Measurements from ENCODE around the gene FAM219A. TPM values are rescaled to one million over a fixed set of nuclear protein-coding genes. Genes with fewer than 3 reads are reported as not detected.

The FAM219A gene
- polyA plus RNA-seq, 3 donors from 2014 or later: 0.25 to 2.6 (median 1.6) TPM

DNA sequence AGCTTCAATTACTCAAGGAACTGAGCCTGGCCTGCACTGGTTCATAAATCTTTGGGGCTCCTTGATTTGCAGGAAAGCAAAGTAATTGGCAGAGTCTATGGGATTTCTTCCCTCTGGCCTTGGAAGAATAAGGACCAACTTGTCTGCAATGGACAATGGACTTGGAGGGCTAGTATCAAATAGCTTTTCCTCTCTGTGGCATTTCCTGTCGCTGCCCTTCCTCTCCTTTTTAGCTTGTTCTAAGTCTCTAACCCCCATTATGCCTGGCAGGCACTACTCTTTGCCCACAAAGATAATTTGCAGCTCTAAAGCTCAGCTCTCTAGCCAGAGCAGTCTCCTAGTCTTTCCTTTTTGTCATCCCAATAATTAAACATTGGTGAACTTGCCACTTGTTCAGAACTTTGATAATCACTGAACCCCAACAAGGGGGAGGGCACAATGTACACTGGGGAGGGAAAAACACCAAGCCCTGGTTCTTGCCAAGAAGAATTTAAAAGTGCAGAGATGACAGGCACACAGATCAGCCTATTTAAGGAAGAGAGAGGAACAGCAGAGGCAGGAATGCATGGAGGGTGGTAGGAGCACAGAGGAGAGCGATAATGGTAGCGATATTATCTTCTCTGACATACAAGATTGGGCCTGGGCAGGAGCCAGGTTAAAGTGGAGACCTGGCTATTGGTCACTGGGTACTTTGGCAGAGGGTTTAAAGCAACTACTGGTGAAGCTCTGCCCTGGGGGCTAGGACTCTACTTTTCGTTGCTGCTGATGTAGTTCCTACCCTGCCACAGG is 38.5 kb downstream of the FAM219A start:
- peaks cover 0 to 13% (median 0%) of the 10 kb centered on the region in 3 donors for H3K36me3 Mint-ChIP-seq
- no peaks in the 10 kb centered on the region for H3K4me1 Mint-ChIP-seq
- H3K27me3 Mint-ChIP-seq (ENCODE audit: low read depth in 3 of 3): peaks cover 0 to 8% (median 2%) of the 10 kb centered on the region in 3 donors
- no peak overlapping the region for H3K4me3 Mint-ChIP-seq
- no peak for DNase-seq
- no peak overlapping the region for H3K27ac Mint-ChIP-seq
- H3K9me3 Mint-ChIP-seq: no peaks in the 10 kb centered on the region

- H3K36me3 Mint-ChIP-seq: peaks cover 0 to 4% (median 0%) of the 10 kb centered on the region in 3 donors
- H3K27me3 Mint-ChIP-seq (ENCODE audit: low read depth in 3 of 3): peaks cover 0 to 6% (median 2%) of the 10 kb centered on the region in 3 donors
- H3K27ac Mint-ChIP-seq: no peak overlapping the region
- no peak for DNase-seq
- no peaks in the 10 kb centered on the region for H3K4me1 Mint-ChIP-seq
- no peaks in the 10 kb centered on the region for H3K9me3 Mint-ChIP-seq
- no peak overlapping the region for H3K4me3 Mint-ChIP-seq
These were observed 40.6 kb downstream of the FAM219A start for GRCh38 chr9:34417734-34418133.

DNA sequence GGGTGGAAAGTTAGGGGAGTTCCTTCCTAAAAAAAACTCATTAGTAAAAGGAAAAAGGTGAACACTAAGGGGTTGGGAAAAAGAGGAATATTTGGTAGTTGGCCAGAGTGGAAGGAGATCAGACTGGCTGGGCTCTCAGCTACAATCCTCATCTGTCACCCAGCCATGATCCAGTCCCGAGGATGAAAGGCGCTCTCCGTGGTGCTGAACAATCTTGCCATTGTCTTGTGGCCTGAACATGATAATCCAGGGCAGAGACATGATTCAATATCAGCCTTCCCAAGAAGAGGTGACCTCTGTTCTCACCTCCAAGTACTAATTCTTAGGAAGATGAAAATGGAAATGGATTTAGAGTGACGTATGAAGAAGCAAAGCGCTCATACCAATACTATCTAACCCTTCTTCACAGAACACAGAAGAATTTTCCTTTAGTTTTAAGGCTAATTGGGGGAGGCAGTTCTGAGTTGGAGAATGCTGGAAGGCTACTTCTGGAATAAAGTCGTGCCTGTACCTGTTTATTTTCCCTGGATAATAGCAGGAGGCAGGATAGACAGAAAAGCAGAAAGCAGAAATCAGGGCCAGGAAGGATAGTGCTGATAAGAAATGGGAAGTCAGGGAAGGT is 45.0 kb downstream of the FAM219A start:
- Mint-ChIP-seq H3K4me3 (no peak overlapping the region), H3K9me3 (no peaks in the 10 kb centered on the region), H3K27me3 (ENCODE audit: low read depth in 3 of 3) (no peaks in the 10 kb centered on the region), H3K36me3 (peaks cover 0 to 9% (median 4%) of the 10 kb centered on the region in 3 donors), H3K27ac (no peak overlapping the region), H3K4me1 (no peaks in the 10 kb centered on the region)
- DNase-seq: peak in 1 of 3 donors; percentile 11

GRCh38 chr9:34412336-34412735 is 46.0 kb downstream of the FAM219A start:
- Mint-ChIP-seq H3K27ac (no peak overlapping the region), H3K36me3 (peaks cover 0 to 9% (median 4%) of the 10 kb centered on the region in 3 donors), H3K27me3 (ENCODE audit: low read depth in 3 of 3) (no peaks in the 10 kb centered on the region), H3K9me3 (no peaks in the 10 kb centered on the region), H3K4me3 (no peak overlapping the region), H3K4me1 (no peaks in the 10 kb centered on the region)
- no peak for DNase-seq

GRCh38 chr9:34409154-34409553 is 49.2 kb downstream of the FAM219A start:
- H3K36me3 Mint-ChIP-seq: peaks cover 0 to 9% (median 0%) of the 10 kb centered on the region in 3 donors
- no peaks in the 10 kb centered on the region for H3K4me1 Mint-ChIP-seq

GRCh38 chr9:34408173-34408572 is 50.2 kb downstream of the FAM219A start:
- no peaks in the 10 kb centered on the region for H3K4me1 Mint-ChIP-seq
- H3K9me3 Mint-ChIP-seq: no peaks in the 10 kb centered on the region
- H3K27ac Mint-ChIP-seq: no peak overlapping the region
- H3K27me3 Mint-ChIP-seq (ENCODE audit: low read depth in 3 of 3): peaks cover 0 to 1% (median 0%) of the 10 kb centered on the region in 3 donors
- H3K36me3 Mint-ChIP-seq: peaks cover 0 to 15% (median 5%) of the 10 kb centered on the region in 3 donors
- no peak overlapping the region for H3K4me3 Mint-ChIP-seq
- DNase-seq: no peak

More at GRCh38 chr9:34409154-34409553, 49.2 kb downstream of the FAM219A start:
- DNase-seq: no peak
- H3K4me3 Mint-ChIP-seq: no peak overlapping the region
- H3K27ac Mint-ChIP-seq: no peak overlapping the region
- H3K27me3 Mint-ChIP-seq (ENCODE audit: low read depth in 3 of 3): peaks cover 0 to 1% (median 0%) of the 10 kb centered on the region in 3 donors
- H3K9me3 Mint-ChIP-seq: no peaks in the 10 kb centered on the region

DNA sequence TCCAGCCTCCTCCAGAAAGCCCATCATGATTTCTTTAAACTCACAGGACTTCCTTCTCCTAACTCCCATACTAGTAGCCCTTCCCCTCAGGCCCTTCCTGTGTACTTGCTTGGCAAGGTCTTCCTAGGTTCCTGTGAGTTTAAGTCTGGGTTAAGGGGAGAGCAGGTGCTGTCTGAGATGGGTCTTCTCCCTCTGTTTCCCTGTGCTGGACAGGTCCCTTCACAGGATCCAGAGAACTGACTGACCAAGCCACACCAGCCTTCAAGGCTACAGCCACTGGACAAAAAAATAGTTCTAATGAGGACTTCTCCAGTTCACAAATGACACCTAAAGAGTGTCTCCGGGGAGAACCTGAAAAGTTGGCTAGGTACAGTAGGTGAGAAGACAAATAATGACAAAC is 52.2 kb downstream of the FAM219A start:
- H3K9me3 Mint-ChIP-seq: no peaks in the 10 kb centered on the region
- H3K36me3 Mint-ChIP-seq: peaks cover 4 to 20% (median 7%) of the 10 kb centered on the region in 3 donors
- no peak overlapping the region for H3K4me3 Mint-ChIP-seq
- H3K4me1 Mint-ChIP-seq: no peaks in the 10 kb centered on the region
- DNase-seq: no peak
- peaks cover 0 to 1% (median 0%) of the 10 kb centered on the region in 3 donors for H3K27me3 Mint-ChIP-seq (ENCODE audit: low read depth in 3 of 3)
- H3K27ac Mint-ChIP-seq: no peak overlapping the region

GRCh38 chr9:34405719-34406118 is 52.7 kb downstream of the FAM219A start:
- Mint-ChIP-seq H3K4me3 (no peak overlapping the region), H3K9me3 (no peaks in the 10 kb centered on the region), H3K4me1 (no peaks in the 10 kb centered on the region), H3K27ac (no peak overlapping the region), H3K36me3 (peaks cover 4 to 21% (median 9%) of the 10 kb centered on the region in 3 donors), H3K27me3 (ENCODE audit: low read depth in 3 of 3) (peaks cover 0 to 1% (median 0%) of the 10 kb centered on the region in 3 donors)
- no peak for DNase-seq

GRCh38 chr9:34403554-34404380 is 54.6 kb downstream of the FAM219A start:
- Mint-ChIP-seq H3K27me3 (ENCODE audit: low read depth in 3 of 3) (peaks cover 0 to 1% (median 0%) of the 10 kb centered on the region in 3 donors), H3K36me3 (peaks cover 8 to 29% (median 13%) of the 10 kb centered on the region in 3 donors), H3K4me1 (no peaks in the 10 kb centered on the region), H3K9me3 (no peaks in the 10 kb centered on the region), H3K27ac (no peak overlapping the region), H3K4me3 (no peak overlapping the region)
- peak; percentile 35 to 52 (median 41) for DNase-seq

DNA sequence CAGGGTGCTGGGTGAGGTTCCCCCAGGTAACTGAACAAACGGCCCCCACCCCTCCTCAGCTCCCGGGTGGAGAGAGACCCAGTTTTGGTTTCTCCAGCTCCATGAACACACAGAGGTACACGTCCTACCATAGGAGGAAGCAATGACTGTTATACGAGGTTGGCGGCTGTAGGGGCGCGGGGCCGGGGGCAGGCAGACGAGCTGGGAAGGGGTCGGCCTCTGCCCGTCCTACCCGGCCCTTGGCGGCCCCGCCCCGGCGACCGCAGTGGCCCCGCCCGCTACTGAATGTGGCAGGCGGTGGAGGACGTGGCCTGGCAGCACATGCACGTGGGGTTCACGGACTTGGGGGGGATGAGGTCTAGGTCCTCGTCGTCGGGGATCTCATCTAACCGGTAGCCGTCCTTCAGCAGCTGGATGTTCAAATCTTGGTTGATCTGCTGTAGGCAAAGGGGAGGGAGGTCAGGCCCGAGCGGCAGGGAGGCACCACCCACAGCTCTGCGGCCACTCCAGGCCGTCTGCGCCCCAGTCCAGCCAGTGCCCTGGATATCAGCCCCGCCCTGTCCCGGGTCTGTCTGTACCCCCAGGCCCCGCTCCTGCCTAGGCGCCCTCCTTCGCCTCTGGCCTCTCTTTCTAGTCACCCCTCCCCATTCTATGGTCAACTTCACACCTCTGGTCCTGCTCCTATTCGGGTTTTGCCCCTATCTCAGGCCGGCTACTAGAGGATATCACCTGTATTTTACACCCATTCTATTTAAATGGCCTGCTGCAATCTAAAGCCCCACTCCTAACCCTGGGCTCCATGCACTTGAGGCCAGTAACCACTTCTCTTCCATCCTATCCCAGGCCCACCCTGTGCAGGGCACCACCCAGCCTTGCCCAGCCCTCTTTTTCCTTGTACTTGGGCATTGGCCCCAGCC is 57.4 kb downstream of the FAM219A start:
- Mint-ChIP-seq H3K4me3 (no peak overlapping the region), H3K27ac (no peak overlapping the region), H3K9me3 (no peaks in the 10 kb centered on the region), H3K36me3 (peaks cover 8 to 29% (median 13%) of the 10 kb centered on the region in 3 donors), H3K27me3 (ENCODE audit: low read depth in 3 of 3) (peaks cover 0 to 1% (median 0%) of the 10 kb centered on the region in 3 donors), H3K4me1 (no peaks in the 10 kb centered on the region)
- no peak for DNase-seq

DNA sequence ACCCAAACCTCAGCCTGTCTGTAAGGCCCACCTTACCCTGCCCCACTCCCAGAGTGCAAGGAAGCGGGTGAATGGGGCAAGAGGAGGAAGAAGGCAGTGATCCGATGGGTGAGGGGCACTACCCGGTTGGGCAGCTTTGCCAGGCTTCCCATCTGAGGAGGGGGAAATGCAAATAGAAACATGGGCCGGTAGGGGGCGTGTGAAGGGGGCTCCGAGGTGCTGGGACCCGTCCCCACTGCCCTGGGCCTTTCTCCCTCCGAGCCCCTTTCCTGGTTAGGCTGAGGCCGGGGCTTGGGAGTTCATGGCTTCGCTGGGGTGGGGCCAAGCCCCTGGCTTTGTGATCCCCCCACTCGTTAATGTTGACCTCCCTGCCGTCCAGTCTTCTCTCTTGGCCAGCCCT is 58.1 kb downstream of the FAM219A start:
- Mint-ChIP-seq H3K36me3 (peaks cover 8 to 29% (median 13%) of the 10 kb centered on the region in 3 donors), H3K9me3 (no peaks in the 10 kb centered on the region), H3K27me3 (ENCODE audit: low read depth in 3 of 3) (peaks cover 0 to 1% (median 0%) of the 10 kb centered on the region in 3 donors), H3K27ac (no peak overlapping the region), H3K4me1 (no peaks in the 10 kb centered on the region), H3K4me3 (no peak overlapping the region)
- DNase-seq: no peak

DNA sequence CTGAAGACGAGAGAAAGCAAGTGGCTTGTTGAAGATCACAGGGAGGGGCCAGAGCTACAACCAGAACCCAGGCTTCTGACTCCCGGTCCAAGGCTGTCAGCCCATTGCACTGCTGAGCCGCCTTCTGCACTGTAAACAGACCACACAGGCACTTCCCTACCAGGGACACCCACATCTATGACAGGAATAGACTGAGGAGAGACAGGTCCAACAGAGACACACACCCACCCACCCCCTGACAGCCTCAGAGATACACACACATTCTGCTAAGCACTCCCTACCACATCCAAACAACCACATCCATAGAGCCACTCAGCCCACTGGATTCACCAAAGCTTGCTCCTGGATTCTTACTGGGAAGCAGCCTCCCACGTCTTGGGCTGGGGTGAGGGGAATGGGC is 58.6 kb downstream of the FAM219A start:
- Mint-ChIP-seq H3K27ac (no peak overlapping the region), H3K36me3 (peaks cover 8 to 29% (median 13%) of the 10 kb centered on the region in 3 donors), H3K27me3 (ENCODE audit: low read depth in 3 of 3) (peaks cover 0 to 1% (median 0%) of the 10 kb centered on the region in 3 donors), H3K4me3 (no peak overlapping the region), H3K4me1 (no peaks in the 10 kb centered on the region), H3K9me3 (no peaks in the 10 kb centered on the region)
- DNase-seq: no peak

GRCh38 chr9:34398875-34399274 is 59.5 kb downstream of the FAM219A start:
- Mint-ChIP-seq H3K4me3 (no peak overlapping the region), H3K27ac (no peak overlapping the region), H3K4me1 (no peaks in the 10 kb centered on the region), H3K9me3 (no peaks in the 10 kb centered on the region), H3K27me3 (ENCODE audit: low read depth in 3 of 3) (peaks cover 0 to 2% (median 1%) of the 10 kb centered on the region in 3 donors), H3K36me3 (peaks cover 8 to 26% (median 12%) of the 10 kb centered on the region in 3 donors)
- DNase-seq: no peak
